ENCODE measurements around the gene DMRT2.
A peak's percentile ranks its signal among the peaks of the same experiment; 100 is the strongest.

The DMRT2 gene

GRCh38 chr9:1050125-1050895 is at the start of gene DMRT2:
Gene DMRT2, plus strand, starts transcription at chr9:1050357. Its CDS starts 1,257 bp downstream, at chr9:1051614.
- DNase-seq (peak; percentile 14), ATAC-seq (replicated peaks) (peak; percentile 44 to 61)
- peak within 1 kb of the TSS; percentile 90 for H3K27ac Mint-ChIP-seq
- peaks cover 0 to 13% of the 10 kb centered on the region in 2 donors for H3K9me3 Mint-ChIP-seq
- peaks cover 74 to 94% of the 10 kb centered on the region in 2 donors for H3K27me3 Mint-ChIP-seq
- H3K4me1 Mint-ChIP-seq, result peaks cover 26 to 55% of the 10 kb centered on the region in 2 donors
- H3K4me3 Mint-ChIP-seq, result peak within 1 kb of the TSS; percentile 56 to 60
- peaks cover 7 to 12% of the 10 kb centered on the region in 2 donors for H3K36me3 Mint-ChIP-seq

GRCh38 chr9:1001838-1002237 is 48.3 kb upstream of the DMRT2 start:
- DNase-seq, result no peak
- H3K9me3 Mint-ChIP-seq, result peaks cover 0 to 2% of the 10 kb centered on the region in 2 donors
- no peaks in the 10 kb centered on the region for H3K36me3 Mint-ChIP-seq
- ATAC-seq (replicated peaks), result no peak
- no peak overlapping the region for H3K4me3 Mint-ChIP-seq
- peaks cover 15 to 23% of the 10 kb centered on the region in 2 donors for H3K27me3 Mint-ChIP-seq
- no peak overlapping the region for H3K27ac Mint-ChIP-seq
- H3K4me1 Mint-ChIP-seq, result peaks cover 3 to 7% of the 10 kb centered on the region in 2 donors

GRCh38 chr9:1002678-1003077 is 47.5 kb upstream of the DMRT2 start:
- DNase-seq (no peak), ATAC-seq (replicated peaks) (peak; percentile 52 to 67)
- Mint-ChIP-seq H3K4me1 (peaks cover 3 to 7% of the 10 kb centered on the region in 2 donors), H3K27me3 (peaks cover 19 to 29% of the 10 kb centered on the region in 2 donors), H3K9me3 (peaks cover 0 to 2% of the 10 kb centered on the region in 2 donors), H3K4me3 (no peak overlapping the region), H3K27ac (no peak overlapping the region), H3K36me3 (no peaks in the 10 kb centered on the region)

GRCh38 chr9:1005043-1005667 is 45.0 kb upstream of the DMRT2 start:
- Mint-ChIP-seq H3K4me3 (no peak overlapping the region), H3K27ac (no peak overlapping the region), H3K9me3 (no peaks in the 10 kb centered on the region), H3K4me1 (peaks cover 13 to 16% of the 10 kb centered on the region in 2 donors), H3K27me3 (peaks cover 36 to 50% of the 10 kb centered on the region in 2 donors), H3K36me3 (no peaks in the 10 kb centered on the region)
- ATAC-seq (replicated peaks), result peak; percentile 40 to 53
- DNase-seq, result peak; percentile 9

GRCh38 chr9:1007312-1007711 is 42.8 kb upstream of the DMRT2 start:
- Mint-ChIP-seq H3K4me3 (no peak overlapping the region), H3K27ac (no peak overlapping the region), H3K27me3 (peaks cover 37 to 45% of the 10 kb centered on the region in 2 donors), H3K9me3 (no peaks in the 10 kb centered on the region), H3K36me3 (no peaks in the 10 kb centered on the region), H3K4me1 (peaks cover 13 to 16% of the 10 kb centered on the region in 2 donors)
- no peak for DNase-seq
- ATAC-seq (replicated peaks), result no peak

- Mint-ChIP-seq H3K27me3 (peaks cover 37 to 50% of the 10 kb centered on the region in 2 donors), H3K36me3 (no peaks in the 10 kb centered on the region), H3K4me3 (no peak overlapping the region), H3K27ac (no peak overlapping the region), H3K4me1 (peaks cover 15 to 20% of the 10 kb centered on the region in 2 donors), H3K9me3 (no peaks in the 10 kb centered on the region)
- ATAC-seq (replicated peaks), result no peak
- no peak for DNase-seq
Measured at GRCh38 chr9:1008216-1008615, 41.9 kb upstream of the DMRT2 start.

- Mint-ChIP-seq H3K9me3 (no peaks in the 10 kb centered on the region), H3K27me3 (peaks cover 37 to 51% of the 10 kb centered on the region in 2 donors), H3K36me3 (no peaks in the 10 kb centered on the region), H3K27ac (no peak overlapping the region), H3K4me1 (peaks cover 16 to 21% of the 10 kb centered on the region in 2 donors), H3K4me3 (no peak overlapping the region)
- peak; percentile 98 for ATAC-seq (replicated peaks)
- DNase-seq, result peak; percentile 75
Measured at GRCh38 chr9:1009101-1009707, 41.0 kb upstream of the DMRT2 start.

GRCh38 chr9:1013021-1013420 is 37.1 kb upstream of the DMRT2 start:
- Mint-ChIP-seq H3K27me3 (peaks cover 19 to 41% of the 10 kb centered on the region in 2 donors), H3K4me1 (peaks cover 12 to 14% of the 10 kb centered on the region in 2 donors)

GRCh38 chr9:1014225-1014624 is 35.9 kb upstream of the DMRT2 start:
- Mint-ChIP-seq H3K4me1 (peaks cover 5% of the 10 kb centered on the region in 2 donors), H3K27ac (no peak overlapping the region), H3K4me3 (no peak overlapping the region), H3K9me3 (no peaks in the 10 kb centered on the region), H3K27me3 (peaks cover 22 to 44% of the 10 kb centered on the region in 2 donors), H3K36me3 (no peaks in the 10 kb centered on the region)
- ATAC-seq (replicated peaks) (no peak), DNase-seq (no peak)

More at GRCh38 chr9:1013021-1013420, 37.1 kb upstream of the DMRT2 start:
- Mint-ChIP-seq H3K4me3 (no peak overlapping the region), H3K36me3 (no peaks in the 10 kb centered on the region), H3K9me3 (no peaks in the 10 kb centered on the region), H3K27ac (no peak overlapping the region)
- ATAC-seq (replicated peaks) (peak in 1 of 2 donors; percentile 28), DNase-seq (no peak)

- Mint-ChIP-seq H3K27ac (no peak overlapping the region), H3K4me3 (no peak overlapping the region), H3K9me3 (no peaks in the 10 kb centered on the region), H3K27me3 (peaks cover 18 to 41% of the 10 kb centered on the region in 2 donors), H3K4me1 (peaks cover 3 to 5% of the 10 kb centered on the region in 2 donors), H3K36me3 (no peaks in the 10 kb centered on the region)
- DNase-seq, result no peak
- no peak for ATAC-seq (replicated peaks)
Measured at GRCh38 chr9:1014640-1015039, 35.5 kb upstream of the DMRT2 start.

- Mint-ChIP-seq H3K27me3 (peaks cover 20 to 41% of the 10 kb centered on the region in 2 donors), H3K4me1 (peaks cover 1 to 3% of the 10 kb centered on the region in 2 donors), H3K27ac (no peak overlapping the region), H3K4me3 (no peak overlapping the region), H3K9me3 (peaks cover 0 to 1% of the 10 kb centered on the region in 2 donors), H3K36me3 (no peaks in the 10 kb centered on the region)
- no peak for DNase-seq
- ATAC-seq (replicated peaks), result peak; percentile 46 to 56
Measured at GRCh38 chr9:1018121-1018520, 32.0 kb upstream of the DMRT2 start.

GRCh38 chr9:1024112-1024511 is 26.0 kb upstream of the DMRT2 start:
- H3K4me3 Mint-ChIP-seq, result no peak overlapping the region
- H3K9me3 Mint-ChIP-seq, result peaks cover 0 to 1% of the 10 kb centered on the region in 2 donors
- DNase-seq, result no peak
- ATAC-seq (replicated peaks), result no peak
- H3K4me1 Mint-ChIP-seq, result no peaks in the 10 kb centered on the region
- H3K36me3 Mint-ChIP-seq, result no peaks in the 10 kb centered on the region
- H3K27me3 Mint-ChIP-seq, result peaks cover 19 to 25% of the 10 kb centered on the region in 2 donors
- H3K27ac Mint-ChIP-seq, result no peak overlapping the region

GRCh38 chr9:1025131-1025530 is 25.0 kb upstream of the DMRT2 start:
- ATAC-seq (replicated peaks) (no peak), DNase-seq (no peak)
- Mint-ChIP-seq H3K4me1 (no peaks in the 10 kb centered on the region), H3K9me3 (peaks cover 0 to 1% of the 10 kb centered on the region in 2 donors), H3K27me3 (peaks cover 16 to 25% of the 10 kb centered on the region in 2 donors), H3K27ac (no peak overlapping the region), H3K36me3 (no peaks in the 10 kb centered on the region), H3K4me3 (no peak overlapping the region)

- no peaks in the 10 kb centered on the region for H3K9me3 Mint-ChIP-seq
Measured at GRCh38 chr9:1026219-1026618, 23.9 kb upstream of the DMRT2 start.

More at GRCh38 chr9:1026219-1026618, 23.9 kb upstream of the DMRT2 start:
- Mint-ChIP-seq H3K4me1 (no peaks in the 10 kb centered on the region), H3K4me3 (no peak overlapping the region), H3K36me3 (no peaks in the 10 kb centered on the region), H3K27ac (no peak overlapping the region), H3K27me3 (peaks cover 8 to 17% of the 10 kb centered on the region in 2 donors)
- no peak for ATAC-seq (replicated peaks)
- DNase-seq, result no peak

All from stimulated activated naive B cell treated with anti-CD40 and anti-IgM and Interleukin-4, amounts not matched to agents 10 μg/mL and 1 μg/mL and 100 μg/mL, for 72 hours (primary cell).